ENCODE results near the gene FOXJ3. TPM values are rescaled to one million over a fixed set of nuclear protein-coding genes. Genes with fewer than 3 reads are reported as not detected.

FOXJ3 gene
- total and polyA plus RNA-seq, 2 of the 4 experiments (the other 2 are of a cell fraction): 16.7 to 30.5 TPM

GRCh38 chr1:42143896-42144710 lies 190.9 kb downstream of the FOXJ3 start:
- Histone ChIP-seq H3K36me3 (ENCODE audit: control insufficient read depth, insufficient read depth, low read length) (no peaks in the 10 kb centered on the region), H2BK15ac (ENCODE audit: low read depth, low read length) (no peak overlapping the region), H2BK5ac (ENCODE audit: low read depth, low read length, poor library complexity, severe bottlenecking) (no peak overlapping the region), H2BK20ac (ENCODE audit: low read depth, low read length) (no peak overlapping the region), H3K9me3 (ENCODE audit: control insufficient read depth, insufficient read depth, low read length) (no peaks in the 10 kb centered on the region), H3K4me2 (ENCODE audit: low read depth, low read length) (no peak overlapping the region), H3K27me3 (ENCODE audit: control insufficient read depth, insufficient read depth, low read length) (peaks cover 51% of the 10 kb centered on the region), H4K5ac (ENCODE audit: low read depth, low read length) (no peak overlapping the region), H3K79me1 (ENCODE audit: low read depth in 1 of 2, low read length in 2 of 2) (no peaks in the 10 kb centered on the region), H3K14ac (replicated peaks; ENCODE audit: low read depth, low read length) (no peak overlapping the region), H3K9me1 (ENCODE audit: insufficient read depth, low read length) (no peaks in the 10 kb centered on the region; the same call in 1 of the 2 replicates), H2AK5ac (ENCODE audit: low read depth, low read length) (no peak overlapping the region), H2AFZ (replicated peaks; ENCODE audit: low read length, poor library complexity) (no peak overlapping the region), H3K4me1 (ENCODE audit: control insufficient read depth, insufficient read depth, low read length) (no peaks in the 10 kb centered on the region), H3K27ac (ENCODE audit: insufficient read depth, low read length) (no peak overlapping the region), H3K56ac (ENCODE audit: extremely low read depth, insufficient read depth, low read length) (no peak overlapping the region), H3K9ac (ENCODE audit: low read depth, low read length) (no peak overlapping the region), H3K18ac (ENCODE audit: low read depth, low read length) (no peak overlapping the region), H3K4me3 (ENCODE audit: insufficient read depth, low read depth, low read length) (no peak overlapping the region), H4K91ac (ENCODE audit: insufficient read depth, low read depth, low read length) (no peak overlapping the region), H3K23ac (ENCODE audit: low read depth, low read length) (no peak overlapping the region), H2BK120ac (ENCODE audit: low read depth, low read length) (no peak overlapping the region), H3K4ac (ENCODE audit: low read depth, low read length) (no peak overlapping the region), H4K8ac (ENCODE audit: low read depth in 2 of 2, low read length in 2 of 2) (no peak overlapping the region), H4K20me1 (ENCODE audit: insufficient read depth, low read length) (no peaks in the 10 kb centered on the region), H2AK9ac (replicated peaks; ENCODE audit: low read depth, low read length, poor library complexity) (no peak overlapping the region)
- in situ Hi-C loops (cut with MboI; ENCODE audit: low sequenced_read_pairs): loop anchor here (10.0 kb wide), 1 partner anchor 569 kb away; no protein-coding TSS in a partner anchor
- BruUV-seq (replicated peaks): no TSS peak
- TF ChIP-seq USF2 (IDR thresholded peaks at IDR 0.05; ENCODE audit: low read depth, low read length): no peak
- TF ChIP-seq CEBPB (IDR thresholded peaks at IDR 0.05; ENCODE audit: low read depth, low read length): no peak
- TF ChIP-seq ELK1 (IDR thresholded peaks at IDR 0.05; ENCODE audit: borderline replicate concordance, low read depth, low read length): no peak
- TF ChIP-seq SMC3 (IDR thresholded peaks at IDR 0.05; ENCODE audit: low read depth, low read length): no peak
- TF ChIP-seq MXI1 (IDR thresholded peaks at IDR 0.05; ENCODE audit: borderline replicate concordance, low read depth, low read length): no peak
- TF ChIP-seq RCOR1 (IDR thresholded peaks at IDR 0.05; ENCODE audit: insufficient replicate concordance, low read length): no peak
- no peak for TF ChIP-seq NFE2L2 (IDR thresholded peaks at IDR 0.05; ENCODE audit: low read depth, low read length)
- TF ChIP-seq POLR2A (IDR thresholded peaks at IDR 0.05; ENCODE audit: low read depth, low read length): no peak
- no peak for TF ChIP-seq MAZ (IDR thresholded peaks at IDR 0.05; ENCODE audit: borderline replicate concordance, low read depth, low read length)
- TF ChIP-seq RFX5 (IDR thresholded peaks at IDR 0.05; ENCODE audit: low read depth, low read length): no peak
- no peak for TF ChIP-seq RAD21 (IDR thresholded peaks at IDR 0.05; ENCODE audit: low read length)
- intact Hi-C loops (cut with micrococcal nuclease): loop anchor here (10.0 kb wide), 3 partner anchors 329 to 541 kb away; partner anchors contain the start of genes PPIH and YBX1
- no peak for DNase-seq
- 80% methylated on average over 1 of the region's 13 CpGs; no CpG with 5 or more reads in 1 of the 2 experiments for WGBS, 2 experiments (ENCODE audit: extremely low coverage in 2 of 2, insufficient read length in 1 of 2)
- ATAC-seq (ENCODE audit: low read depth): no peak
- ChIA-PET CTCF (no interaction called here), POLR2A (ENCODE audit: unreplicated experiment) (interaction anchor here (1.0 kb wide), 1 partner anchor 13 kb away, joined by 4 read pairs; no protein-coding TSS in a partner anchor)
- dilution Hi-C loops (cut with HindIII; ENCODE audit: low sequenced_read_pairs, unreplicated experiment): no loop called here

All from IMR-90 (cell line).